Mesenchymal stem cell (in vitro differentiated cells and primary cell): ENCODE measurements around the gene ETF1.

Experiments
- DNase-seq: peaks from one replicate; pipeline ENCODE4 v3.0.0-alpha.2; 2013
- H2AFZ ChIP-seq: one replicate; pipeline ENCODE4 v1.6.1; 2013; ENCODE audit warnings: low read depth, mild to moderate bottlenecking, control low read depth, inconsistent platforms, low read length, moderate library complexity
- H2AK5ac ChIP-seq: 2 replicates; pipeline ENCODE4 v1.6.1; 2013; ENCODE audit warnings: low read length, moderate library complexity, mild to moderate bottlenecking, inconsistent platforms; ENCODE audit not compliant: severe bottlenecking
- H2BK120ac ChIP-seq: one replicate; pipeline ENCODE4 v1.6.1; 2013; ENCODE audit warnings: low read depth, mild to moderate bottlenecking, inconsistent platforms, low read length, moderate library complexity
- H2BK12ac ChIP-seq, 2 experiments: one replicate each; pipeline ENCODE4 v1.6.1; 2013; ENCODE audit warnings: inconsistent platforms in 2 of 2, low read length in 2 of 2, mild to moderate bottlenecking in 2 of 2, moderate library complexity in 2 of 2, control low read depth in 1 of 2
- H2BK15ac ChIP-seq: one replicate; pipeline ENCODE4 v1.6.1; 2013; ENCODE audit warnings: mild to moderate bottlenecking, low read depth, inconsistent platforms; ENCODE audit not compliant: poor library complexity, severe bottlenecking
- H2BK5ac ChIP-seq: 2 replicates; pipeline ENCODE4 v1.6.1; 2013; ENCODE audit warnings: low read depth, mild to moderate bottlenecking, low read length, control low read depth, inconsistent platforms; ENCODE audit not compliant: poor library complexity, severe bottlenecking
- H3K14ac ChIP-seq, 2 experiments: one replicate each; pipeline ENCODE4 v1.6.1; 2013; ENCODE audit warnings: inconsistent platforms in 2 of 2, low read length in 2 of 2, control low read depth in 1 of 2, mild to moderate bottlenecking in 1 of 2, moderate library complexity in 1 of 2
- H3K18ac ChIP-seq, 2 experiments: one replicate each; pipeline ENCODE4 v1.6.1; 2013; ENCODE audit warnings: inconsistent platforms in 2 of 2, low read length in 2 of 2, control low read depth in 1 of 2, low read depth in 1 of 2, mild to moderate bottlenecking in 1 of 2
- H3K23ac ChIP-seq, 2 experiments: one replicate each; pipeline ENCODE4 v1.6.1; 2013; ENCODE audit warnings: inconsistent platforms in 2 of 2, low read length in 2 of 2, mild to moderate bottlenecking in 2 of 2, moderate library complexity in 2 of 2, control low read depth in 1 of 2
- H3K27ac ChIP-seq: 2 replicates; pipeline ENCODE4 v1.5.1; 2013; ENCODE audit warnings: mild to moderate bottlenecking, moderate library complexity, low read length, control low read depth, inconsistent platforms; ENCODE audit not compliant: poor library complexity, severe bottlenecking
- H3K27me3 ChIP-seq, 2 experiments: 2 replicates each; pipeline versions ENCODE4 v1.6.1 to v1.7.0; 2013; ENCODE audit warnings: low read length in 2 of 2, mild to moderate bottlenecking in 2 of 2, moderate library complexity in 2 of 2, control low read depth in 1 of 2, inconsistent platforms in 1 of 2; ENCODE audit not compliant: control insufficient read depth in 1 of 2, insufficient read depth in 1 of 2
- H3K36me3 ChIP-seq, 2 experiments: 2 replicates each; pipeline versions ENCODE4 v1.6.1 to v1.7.0; 2013; ENCODE audit warnings: low read length in 2 of 2, control low read depth in 1 of 2, inconsistent platforms in 1 of 2, low read depth in 1 of 2, mild to moderate bottlenecking in 1 of 2; ENCODE audit not compliant: insufficient read depth in 2 of 2, control insufficient read depth in 1 of 2
- H3K4ac ChIP-seq, 2 experiments: one replicate each; pipeline ENCODE4 v1.6.1; 2013; ENCODE audit warnings: inconsistent platforms in 2 of 2, low read length in 2 of 2, mild to moderate bottlenecking in 2 of 2, moderate library complexity in 2 of 2, control low read depth in 1 of 2, low read depth in 1 of 2
- H3K4me1 ChIP-seq: 2 replicates; pipeline ENCODE4 v1.6.1; 2013; ENCODE audit warnings: low read depth, low read length, control low read depth; ENCODE audit not compliant: control insufficient read depth, insufficient read depth
- H3K4me2 ChIP-seq: 2 replicates; pipeline ENCODE4 v1.6.1; 2013; ENCODE audit warnings: low read length, mild to moderate bottlenecking, inconsistent platforms; ENCODE audit not compliant: poor library complexity, severe bottlenecking
- H3K4me3 ChIP-seq, 2 experiments: 2 replicates each; pipeline versions ENCODE4 v1.5.1 to v1.7.0; 2013; ENCODE audit warnings: low read length in 2 of 2, mild to moderate bottlenecking in 2 of 2, control low read depth in 1 of 2, low read depth in 1 of 2; ENCODE audit not compliant: insufficient read depth in 1 of 2
- H3K79me1 ChIP-seq: replicated peaks from 2 replicates; pipeline ENCODE4 v1.6.1; 2013; ENCODE audit warnings: mild to moderate bottlenecking, control low read depth, low read length, inconsistent platforms; ENCODE audit not compliant: poor library complexity, severe bottlenecking
- H3K9ac ChIP-seq: 2 replicates; pipeline ENCODE4 v1.7.0; 2013; ENCODE audit warnings: mild to moderate bottlenecking, low read length, moderate library complexity
- H3K9me3 ChIP-seq: 2 replicates; pipeline ENCODE4 v1.7.0; 2013; ENCODE audit warnings: mild to moderate bottlenecking, low read length; ENCODE audit not compliant: control insufficient read depth
- H4K8ac ChIP-seq: one replicate; pipeline ENCODE4 v1.6.1; 2013; ENCODE audit warnings: inconsistent platforms, mild to moderate bottlenecking, low read length, moderate library complexity
- H4K91ac ChIP-seq: one replicate; pipeline ENCODE4 v1.6.1; 2013; ENCODE audit warnings: mild to moderate bottlenecking, low read length, inconsistent platforms
- WGBS: methylation state at CpG from one replicate; pipeline ENCODE4 v1.1.7; 2013; ENCODE audit warnings: mixed read lengths; 5-methylcytosine and 5-hydroxymethylcytosine counted together

ETF1 gene

DNA sequence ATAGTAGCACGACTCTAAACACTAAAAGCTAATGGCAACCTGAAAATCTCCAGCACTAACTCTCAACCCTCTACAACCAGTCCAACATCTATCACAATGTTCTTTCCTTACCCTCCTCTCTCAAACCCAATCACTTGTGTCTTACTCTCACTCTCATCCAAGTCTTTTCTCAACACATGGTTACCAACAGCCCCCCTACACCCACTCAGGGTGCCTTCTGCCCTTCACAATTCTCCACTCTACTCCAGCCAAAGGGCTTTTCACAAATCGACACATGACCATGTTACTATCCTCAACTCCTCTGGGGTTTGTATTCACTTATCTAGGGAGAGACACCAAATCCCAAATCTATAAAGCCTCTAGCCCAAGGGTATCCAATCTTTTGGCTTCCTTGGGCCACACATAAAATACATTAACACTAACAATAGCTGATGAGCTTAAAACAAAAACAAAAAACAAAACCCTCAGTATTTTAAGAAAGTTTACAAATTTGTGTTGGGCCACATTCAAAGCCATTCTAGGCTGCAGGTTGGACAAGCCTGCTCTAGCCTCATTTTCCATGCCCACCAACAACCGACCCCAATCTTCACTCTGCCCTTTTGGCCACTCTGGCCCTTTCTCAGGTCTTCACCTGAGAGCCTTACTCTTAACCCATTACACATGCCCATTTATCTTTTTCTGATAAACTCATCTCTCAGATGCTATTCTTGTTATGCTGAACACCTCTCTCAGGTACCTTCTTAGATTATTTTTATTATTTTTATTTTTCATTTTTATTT, 20.5 kb upstream of the ETF1 start:
- 94% methylated on average over 3 of the region's 3 CpGs for WGBS
- Histone ChIP-seq H3K18ac (no peak overlapping the region), H2BK120ac (no peak overlapping the region)

DNA sequence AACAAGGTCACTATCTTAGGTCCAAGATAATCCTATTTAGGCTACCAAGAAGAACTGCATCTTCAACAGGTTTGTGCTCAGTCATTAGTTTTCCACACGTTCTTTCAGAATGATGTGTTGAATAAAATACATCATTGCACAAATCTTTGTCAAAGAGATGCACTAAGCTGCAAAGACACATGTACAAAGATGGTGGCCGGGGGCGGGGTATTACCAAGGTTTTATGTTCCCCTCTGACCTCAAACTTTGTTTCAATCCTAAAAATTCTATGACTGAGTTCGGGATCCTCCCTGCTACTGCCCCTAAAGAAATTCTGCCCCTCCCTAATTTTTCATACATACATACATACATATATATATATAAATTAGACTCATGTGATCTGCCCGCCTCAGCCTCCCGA, 17.9 kb upstream of the ETF1 start:
- no peak overlapping the region for H3K9ac ChIP-seq
- WGBS = 98% methylated on average over 5 of the region's 6 CpGs
- H2BK12ac ChIP-seq = no peak overlapping the region
- H2BK5ac ChIP-seq = no peak overlapping the region
- H3K18ac ChIP-seq = no peak overlapping the region
- no peaks in the 10 kb centered on the region for H3K4me1 ChIP-seq
- no peak overlapping the region for H3K4me3 ChIP-seq
- H3K9me3 ChIP-seq = no peaks in the 10 kb centered on the region
- no peak overlapping the region for H3K27ac ChIP-seq
- no peak for DNase-seq
- H2BK120ac ChIP-seq = no peak overlapping the region
- no peak overlapping the region for H3K23ac ChIP-seq
- no peak overlapping the region for H3K4ac ChIP-seq
- no peak overlapping the region for H3K4me2 ChIP-seq
- H2AFZ ChIP-seq = no peak overlapping the region
- no peaks in the 10 kb centered on the region for H3K27me3 ChIP-seq
- no peak overlapping the region for H4K8ac ChIP-seq
- peaks cover 41 to 95% of the 10 kb centered on the region in 2 experiments for H3K36me3 ChIP-seq
- peaks cover 28% of the 10 kb centered on the region for H3K79me1 ChIP-seq
- H4K91ac ChIP-seq = no peak overlapping the region
- H3K14ac ChIP-seq = no peak overlapping the region
- no peak overlapping the region for H2AK5ac ChIP-seq
- no peak overlapping the region for H2BK15ac ChIP-seq

More for the DNA sequence above, 20.5 kb upstream of the ETF1 start:
- no peak for DNase-seq
- Histone ChIP-seq H3K79me1 (peaks cover 20% of the 10 kb centered on the region), H2AK5ac (no peak overlapping the region), H3K9me3 (no peaks in the 10 kb centered on the region), H3K4ac (no peak overlapping the region), H3K14ac (no peak overlapping the region), H3K23ac (no peak overlapping the region), H2BK5ac (no peak overlapping the region), H2BK15ac (no peak overlapping the region), H3K27me3 (no peaks in the 10 kb centered on the region), H2AFZ (no peak overlapping the region), H3K4me2 (no peak overlapping the region), H3K4me1 (peaks cover 6% of the 10 kb centered on the region), H2BK12ac (no peak overlapping the region), H4K8ac (no peak overlapping the region), H4K91ac (no peak overlapping the region), H3K27ac (no peak overlapping the region), H3K9ac (no peak overlapping the region), H3K4me3 (no peak overlapping the region), H3K36me3 (peaks cover 44 to 95% of the 10 kb centered on the region in 2 experiments)

- no peak overlapping the region for H3K27ac ChIP-seq
- H2BK5ac ChIP-seq = no peak overlapping the region
- peaks cover 34 to 95% of the 10 kb centered on the region in 2 experiments for H3K36me3 ChIP-seq
- no peaks in the 10 kb centered on the region for H3K9me3 ChIP-seq
- no peak overlapping the region for H2BK15ac ChIP-seq
- no peak overlapping the region for H2BK120ac ChIP-seq
- H3K4me1 ChIP-seq = no peaks in the 10 kb centered on the region
- H3K18ac ChIP-seq = no peak overlapping the region
- no peak for DNase-seq
- H2BK12ac ChIP-seq = no peak overlapping the region
- no peak overlapping the region for H3K4me2 ChIP-seq
- H3K9ac ChIP-seq = no peak overlapping the region
- WGBS = 96% methylated on average over 7 of the region's 7 CpGs
- H3K4me3 ChIP-seq = no peak overlapping the region
- H2AK5ac ChIP-seq = no peak overlapping the region
- no peak overlapping the region for H3K4ac ChIP-seq
- no peak overlapping the region for H4K8ac ChIP-seq
- H3K14ac ChIP-seq = no peak overlapping the region
- H2AFZ ChIP-seq = no peak overlapping the region
- peaks cover 25% of the 10 kb centered on the region for H3K79me1 ChIP-seq
- H3K27me3 ChIP-seq = no peaks in the 10 kb centered on the region
- no peak overlapping the region for H4K91ac ChIP-seq
- H3K23ac ChIP-seq = no peak overlapping the region
Observed at GRCh38 chr5:138559937-138560336, 16.9 kb upstream of the ETF1 start.

- Histone ChIP-seq H3K27ac (no peak overlapping the region), H3K79me1 (peaks cover 18% of the 10 kb centered on the region), H4K91ac (no peak overlapping the region), H3K9ac (no peak overlapping the region), H2BK120ac (no peak overlapping the region), H3K4me2 (no peak overlapping the region), H3K23ac (no peak overlapping the region), H2AFZ (no peak overlapping the region), H3K4me1 (no peaks in the 10 kb centered on the region), H3K18ac (no peak overlapping the region), H3K36me3 (peaks cover 34 to 93% of the 10 kb centered on the region in 2 experiments), H4K8ac (no peak overlapping the region), H2BK15ac (no peak overlapping the region), H2BK5ac (no peak overlapping the region), H2AK5ac (no peak overlapping the region), H3K4ac (no peak overlapping the region), H3K14ac (no peak overlapping the region), H3K4me3 (no peak overlapping the region), H3K27me3 (no peaks in the 10 kb centered on the region), H3K9me3 (no peaks in the 10 kb centered on the region), H2BK12ac (no peak overlapping the region)
- DNase-seq = no peak
- WGBS = 92% methylated on average over 2 of the region's 2 CpGs
Observed at GRCh38 chr5:138557677-138558076, 14.6 kb upstream of the ETF1 start.
